H7 (cell line): Measurements from ENCODE around the gene TSHZ2. TPM values are rescaled to one million over a fixed set of nuclear protein-coding genes. Genes with fewer than 3 reads are reported as not detected.
"Not testable (repeated sequence)": the region's sequence is repeated elsewhere in the genome, so short reads cannot be mapped to it uniquely, and the experiment has no call there.

Experiments
- DNase-seq: peaks from one replicate; pipeline ENCODE4 v3.0.0; 2012
- H3K27me3 ChIP-seq: 2 replicates; pipeline ENCODE4 v1.6.0; 2011; ENCODE audit warnings: mild to moderate bottlenecking, low read length; ENCODE audit not compliant: control insufficient read depth, insufficient read depth
- H3K36me3 ChIP-seq: replicated peaks from 2 replicates; pipeline ENCODE4 v1.5.1; 2011; ENCODE audit warnings: low read length; ENCODE audit not compliant: control insufficient read depth, insufficient read depth
- H3K4me3 ChIP-seq: 2 replicates; pipeline ENCODE4 v1.5.1; 2011; ENCODE audit warnings: low read depth, mild to moderate bottlenecking, control low read depth, low read length, moderate library complexity; ENCODE audit not compliant: insufficient read depth
- total RNA-seq: library from RNA; depleted of rRNA; stranded (reverse); fragments of >200 nt; shearing (Covaris generic); gene quantifications from 2 replicates; pipeline ENCODE4 v1.2.3, GENCODE V29; 2014

Gene TSHZ2
- total RNA-seq, 1 experiment from 2014 or later: 0.31 TPM

DNA sequence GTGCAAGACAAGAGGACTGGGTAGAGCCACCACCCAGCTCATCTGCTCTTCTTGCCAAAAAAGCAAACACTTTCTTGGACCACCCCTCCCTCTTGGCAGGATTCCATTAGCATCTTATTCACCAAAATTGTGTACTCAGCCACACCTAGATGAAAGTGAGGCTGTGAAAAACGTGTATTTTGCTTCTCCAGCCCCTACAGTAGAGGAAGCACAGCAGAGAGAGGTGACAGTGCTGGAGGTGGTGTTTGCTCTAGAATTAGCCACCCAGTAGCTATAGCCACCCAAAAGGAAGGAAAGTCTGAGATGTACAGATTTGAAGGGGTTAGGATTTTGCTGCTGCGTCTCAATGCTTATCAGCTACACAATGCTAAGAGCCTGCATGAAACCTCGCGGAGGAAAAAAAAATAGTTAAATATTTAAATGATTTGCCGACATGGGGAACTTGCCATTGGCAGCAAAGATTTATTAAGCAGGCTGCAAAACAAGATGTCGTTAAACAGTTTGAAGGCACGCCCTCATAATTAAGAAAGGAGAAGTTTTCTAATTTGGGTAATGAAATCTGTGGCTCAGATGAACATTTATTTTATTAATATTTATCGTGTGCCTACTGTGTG lies 334.1 kb downstream of the TSHZ2 start:
- H3K27me3 ChIP-seq: no peaks in the 10 kb centered on the region
- H3K36me3 ChIP-seq: no peaks in the 10 kb centered on the region
- DNase-seq: no peak
- no peak overlapping the region for H3K4me3 ChIP-seq

DNA sequence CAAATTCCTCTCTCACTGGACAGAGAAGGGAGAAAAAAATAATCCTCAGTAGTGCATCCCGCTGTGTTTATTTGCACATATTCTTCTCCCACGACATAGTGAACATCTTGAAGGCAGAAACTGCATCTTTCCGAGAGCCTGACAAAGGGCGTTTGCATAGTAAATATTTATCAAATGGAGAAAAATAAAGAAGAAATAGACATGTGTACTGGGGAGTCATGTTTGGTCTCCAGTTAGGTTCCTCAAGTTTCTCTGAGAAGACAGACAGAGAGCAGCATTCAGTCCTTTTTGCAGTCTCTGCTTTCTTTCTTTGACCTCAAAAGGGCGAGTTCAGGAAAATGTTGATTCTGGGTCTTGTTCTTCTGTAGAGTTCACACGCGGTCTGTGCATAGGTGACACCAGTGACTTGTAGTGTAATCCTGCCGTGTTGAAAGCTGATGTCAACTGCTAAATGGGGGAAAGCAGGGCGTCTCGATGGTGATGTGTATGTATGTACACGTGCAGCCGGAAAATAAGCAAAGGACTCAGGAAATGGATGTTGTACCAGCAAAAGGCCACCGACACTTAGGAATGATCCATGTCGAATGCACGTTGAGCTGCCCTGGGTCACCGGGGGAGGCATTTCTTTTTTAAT lies 335.9 kb downstream of the TSHZ2 start:
- no peaks in the 10 kb centered on the region for H3K36me3 ChIP-seq
- DNase-seq: no peak
- no peaks in the 10 kb centered on the region for H3K27me3 ChIP-seq
- H3K4me3 ChIP-seq: no peak overlapping the region

DNA sequence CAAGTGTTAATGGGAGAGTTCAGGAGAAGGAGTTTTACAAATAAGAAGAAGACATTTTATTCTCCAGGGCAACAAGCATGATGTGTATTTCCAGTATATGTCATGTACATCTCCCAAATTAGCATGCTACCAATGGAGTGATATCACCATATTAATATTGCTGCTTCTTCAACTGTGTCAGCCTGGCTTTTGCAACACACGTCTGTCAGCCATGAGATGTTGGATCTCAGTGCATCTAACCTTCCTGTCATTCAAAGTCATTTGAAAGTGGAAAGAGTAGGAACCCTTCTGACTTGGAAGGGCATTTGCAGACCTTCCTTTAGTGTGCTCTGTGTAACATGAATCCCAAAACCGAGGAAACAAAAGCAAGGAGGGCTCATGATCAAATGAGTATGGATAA lies 337.4 kb downstream of the TSHZ2 start:
- H3K36me3 ChIP-seq: no peaks in the 10 kb centered on the region
- H3K4me3 ChIP-seq: no peak overlapping the region
- H3K27me3 ChIP-seq: no peaks in the 10 kb centered on the region
- no peak for DNase-seq

DNA sequence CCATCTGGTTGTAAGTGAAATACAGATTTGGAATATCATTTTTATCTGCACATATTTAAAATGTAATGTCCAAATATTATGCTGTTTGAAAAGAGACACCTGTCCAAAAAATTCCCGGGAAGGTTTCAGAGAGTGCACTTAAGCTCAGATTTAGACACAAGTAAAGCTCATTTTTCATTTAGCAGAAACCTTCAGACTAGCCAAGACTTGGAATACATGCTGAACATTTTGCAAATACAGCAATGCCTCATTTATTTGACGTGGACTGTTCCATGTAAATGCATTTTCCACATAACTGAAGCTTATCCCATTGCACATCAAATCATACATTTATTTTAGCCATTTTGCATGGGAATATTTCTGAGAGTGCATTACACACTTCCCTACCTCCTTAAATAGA lies 340.8 kb downstream of the TSHZ2 start:
- DNase-seq: no peak
- Histone ChIP-seq H3K36me3 (no peaks in the 10 kb centered on the region), H3K4me3 (no peak overlapping the region), H3K27me3 (no peaks in the 10 kb centered on the region)

DNA sequence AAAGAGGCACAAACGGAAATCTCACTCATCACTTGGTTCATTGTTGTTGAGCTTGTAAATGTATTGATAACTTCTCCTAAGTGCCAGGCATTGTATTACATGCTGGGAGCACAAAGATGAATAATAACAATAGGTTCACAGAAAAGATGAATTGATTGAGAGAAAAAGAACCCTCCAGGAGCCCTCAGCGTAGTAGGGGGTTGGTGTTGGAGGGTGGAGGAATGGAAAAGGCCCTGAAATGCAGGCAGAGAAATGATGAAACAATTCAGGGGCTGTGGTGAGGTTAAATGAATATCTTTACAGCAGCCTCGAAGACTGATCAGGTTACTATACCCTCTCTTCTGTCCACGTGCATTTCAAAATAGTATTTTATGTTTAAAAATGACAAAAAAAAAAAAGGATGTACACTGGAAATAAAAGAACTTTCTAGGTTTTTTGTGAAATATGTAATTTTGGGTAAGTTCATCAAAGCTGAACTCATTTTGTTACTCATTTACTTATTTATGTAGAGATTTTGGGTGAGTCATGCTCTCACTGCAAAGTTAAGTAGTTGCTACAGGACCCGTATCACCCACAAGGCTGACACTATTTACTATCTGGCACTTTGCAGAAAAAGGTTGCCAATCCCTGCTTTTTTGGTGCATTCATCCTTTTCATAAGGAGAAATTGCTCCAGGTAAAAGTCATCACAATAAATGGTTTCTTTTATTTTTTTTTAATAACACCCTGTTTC lies 344.2 kb downstream of the TSHZ2 start:
- Histone ChIP-seq H3K4me3 (no peak overlapping the region), H3K27me3 (no peaks in the 10 kb centered on the region), H3K36me3 (no peaks in the 10 kb centered on the region)
- DNase-seq: no peak

DNA sequence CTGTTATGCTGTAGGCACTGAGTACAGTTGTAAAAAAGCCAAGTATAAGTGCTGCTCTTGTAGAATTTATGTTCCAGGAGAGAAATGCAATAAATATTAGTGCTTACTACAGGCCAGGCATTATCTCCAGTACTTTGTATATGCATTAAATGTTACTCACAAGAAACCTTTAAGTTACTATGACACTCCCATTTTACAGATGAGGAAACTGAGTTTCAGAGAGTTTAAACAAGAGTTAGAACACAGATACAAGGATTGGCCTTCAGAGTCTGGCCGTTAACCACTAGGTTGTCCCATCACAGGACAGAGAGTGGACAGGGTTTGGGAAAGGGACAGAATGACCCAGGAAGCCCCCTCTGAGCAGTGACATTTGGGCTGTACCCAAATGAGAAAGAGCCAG lies 347.0 kb downstream of the TSHZ2 start:
- Histone ChIP-seq H3K4me3 (no peak overlapping the region), H3K27me3 (no peaks in the 10 kb centered on the region), H3K36me3 (no peaks in the 10 kb centered on the region)
- DNase-seq: no peak

DNA sequence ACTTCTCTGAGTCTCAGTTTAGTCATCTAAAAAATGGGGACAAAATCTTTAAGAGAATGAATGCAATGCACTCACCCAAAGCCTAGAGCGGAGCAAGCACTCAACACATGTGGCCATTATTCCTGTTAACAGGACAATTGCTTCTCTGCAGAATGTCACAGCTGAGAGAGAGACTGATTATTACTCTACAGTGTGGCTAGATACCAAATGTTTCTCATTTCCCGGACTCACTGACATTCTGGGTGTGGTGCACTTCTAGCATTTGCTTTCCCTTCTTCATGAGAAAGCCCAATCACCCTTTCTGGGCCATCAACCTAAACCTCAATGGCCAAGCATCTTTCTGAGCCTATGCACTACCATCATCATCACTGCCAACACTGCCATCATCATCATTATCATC lies 347.6 kb downstream of the TSHZ2 start:
- DNase-seq: no peak
- Histone ChIP-seq H3K36me3 (no peaks in the 10 kb centered on the region), H3K4me3 (no peak overlapping the region), H3K27me3 (no peaks in the 10 kb centered on the region)

DNA sequence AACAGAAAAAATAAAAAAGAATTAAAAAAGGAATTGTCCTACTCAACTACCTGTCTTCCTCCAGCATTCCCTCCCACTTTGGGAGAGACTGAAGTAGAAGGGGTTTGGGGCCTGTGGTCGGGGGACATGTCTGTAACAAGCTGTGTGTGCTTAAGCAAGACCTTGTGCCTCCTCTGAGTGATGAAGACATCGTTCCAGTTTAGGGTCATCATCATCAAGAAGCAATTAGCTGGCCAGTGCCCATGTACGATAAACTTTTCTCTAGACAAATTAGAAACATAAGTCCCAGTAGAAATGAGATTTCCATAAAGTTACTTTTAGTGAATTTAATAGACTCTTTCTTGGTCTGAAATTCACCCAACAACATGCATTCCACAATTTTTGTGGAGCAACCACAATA lies 348.5 kb downstream of the TSHZ2 start:
- Histone ChIP-seq H3K36me3 (no peaks in the 10 kb centered on the region), H3K27me3 (no peaks in the 10 kb centered on the region), H3K4me3 (no peak overlapping the region)
- no peak for DNase-seq

DNA sequence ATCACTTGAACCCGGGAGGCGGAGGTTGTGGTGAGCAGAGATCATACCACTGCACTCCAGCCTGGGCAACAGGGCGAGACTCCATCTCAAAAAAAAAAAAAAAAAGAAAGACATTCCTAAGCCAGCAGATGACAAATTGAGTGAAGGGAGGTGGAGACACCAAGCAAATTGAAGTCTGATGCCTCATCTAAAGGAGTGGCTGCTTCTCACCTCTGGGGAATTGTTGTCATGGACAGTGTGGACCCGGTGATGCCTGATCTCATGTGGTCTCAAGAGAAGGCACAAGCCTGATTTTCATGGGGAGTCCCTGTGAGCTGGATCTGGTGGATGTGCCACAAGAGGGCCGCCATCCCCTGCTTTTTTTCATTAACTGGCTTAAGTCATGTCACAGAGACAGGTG lies 349.4 kb downstream of the TSHZ2 start:
- H3K36me3 ChIP-seq: no peaks in the 10 kb centered on the region
- no peak overlapping the region for H3K4me3 ChIP-seq
- DNase-seq: no peak
- no peaks in the 10 kb centered on the region for H3K27me3 ChIP-seq

DNA sequence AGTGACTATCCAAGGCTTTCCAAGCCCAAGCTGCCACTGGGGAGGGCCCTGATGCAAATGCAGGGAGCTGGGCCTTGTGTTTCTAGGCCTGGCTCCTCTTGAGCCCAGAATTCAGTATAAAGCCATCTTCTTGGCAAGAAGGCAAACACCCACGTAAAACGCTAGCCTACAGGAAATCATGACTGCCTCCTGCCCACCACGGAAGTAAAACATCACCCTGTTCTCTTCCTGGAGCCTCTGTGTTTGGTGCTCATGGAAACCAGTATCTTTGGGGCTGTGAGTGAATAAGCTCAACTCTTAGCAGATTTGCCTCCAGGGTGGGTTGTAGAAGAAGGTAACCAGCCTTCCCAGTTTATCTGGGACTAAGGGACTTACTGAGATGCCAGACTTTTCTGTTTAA lies 350.5 kb downstream of the TSHZ2 start:
- DNase-seq: no peak
- H3K36me3 ChIP-seq: no peaks in the 10 kb centered on the region
- no peak overlapping the region for H3K4me3 ChIP-seq
- no peaks in the 10 kb centered on the region for H3K27me3 ChIP-seq

DNA sequence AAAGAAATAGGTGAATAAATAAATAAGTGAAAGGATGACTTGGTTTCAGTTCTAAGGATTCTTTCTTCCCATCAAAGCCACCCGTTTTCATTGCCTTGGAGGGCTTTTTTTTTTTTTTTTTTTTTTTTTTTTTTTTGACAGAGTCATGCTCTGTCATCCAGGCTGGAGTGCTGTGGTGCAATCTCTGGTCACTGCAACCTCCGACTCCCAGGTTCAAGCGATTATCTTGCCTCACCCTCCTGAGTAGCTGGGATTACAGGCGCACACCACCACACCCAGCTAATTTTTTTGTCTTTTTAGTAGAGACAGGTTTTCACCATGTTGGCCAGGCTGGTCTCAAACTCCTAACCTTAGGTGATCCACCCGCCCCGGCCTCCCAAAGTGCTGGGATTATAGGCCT lies 351.3 kb downstream of the TSHZ2 start:
- H3K27me3 ChIP-seq: not testable (repeated sequence)

DNA sequence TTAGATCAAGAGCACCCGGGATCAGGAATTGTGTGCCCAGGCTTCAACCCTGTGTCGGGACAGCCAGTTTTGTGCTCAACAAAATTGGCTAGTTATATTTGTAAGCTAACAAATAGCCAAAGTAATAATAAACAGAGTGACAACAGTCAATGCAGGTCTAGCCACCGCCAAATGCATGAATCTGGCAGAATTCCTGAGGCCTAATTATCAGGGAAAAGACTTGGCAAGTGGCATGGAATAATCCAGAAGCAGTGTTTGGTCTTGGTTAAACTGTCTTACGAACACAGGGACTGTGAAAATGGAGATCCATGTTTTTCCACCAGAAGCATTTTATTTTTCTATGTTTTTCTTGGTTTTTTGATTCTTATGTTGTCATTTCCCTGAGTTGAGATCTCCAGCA lies 352.7 kb downstream of the TSHZ2 start:
- DNase-seq: no peak
- no peak overlapping the region for H3K4me3 ChIP-seq
- no peaks in the 10 kb centered on the region for H3K27me3 ChIP-seq
- H3K36me3 ChIP-seq: no peaks in the 10 kb centered on the region

More for the DNA sequence above, 351.3 kb downstream of the TSHZ2 start:
- not testable (repeated sequence) for DNase-seq, H3K36me3 ChIP-seq, H3K4me3 ChIP-seq

DNA sequence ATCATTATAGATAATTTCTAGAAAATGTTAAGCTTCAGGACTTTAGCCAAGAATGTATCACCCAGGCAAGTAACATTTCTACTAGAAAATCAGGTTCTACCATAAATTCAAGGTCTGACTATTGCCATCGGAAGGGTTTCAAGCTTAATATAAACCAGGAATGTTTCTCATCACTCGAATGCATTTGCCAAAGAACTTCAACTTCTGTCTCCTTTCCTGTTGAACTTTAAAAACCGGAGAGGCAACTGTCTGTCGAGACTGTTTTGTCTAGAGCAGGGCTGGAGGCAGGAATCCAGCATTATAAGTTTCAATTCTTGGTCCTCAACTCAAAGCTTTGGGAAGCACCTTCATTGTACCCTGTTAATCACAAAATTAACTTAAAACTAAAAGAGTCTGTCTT lies 356.8 kb downstream of the TSHZ2 start:
- H3K36me3 ChIP-seq: no peaks in the 10 kb centered on the region
- no peak overlapping the region for H3K4me3 ChIP-seq
- H3K27me3 ChIP-seq: no peaks in the 10 kb centered on the region
- DNase-seq: no peak

DNA sequence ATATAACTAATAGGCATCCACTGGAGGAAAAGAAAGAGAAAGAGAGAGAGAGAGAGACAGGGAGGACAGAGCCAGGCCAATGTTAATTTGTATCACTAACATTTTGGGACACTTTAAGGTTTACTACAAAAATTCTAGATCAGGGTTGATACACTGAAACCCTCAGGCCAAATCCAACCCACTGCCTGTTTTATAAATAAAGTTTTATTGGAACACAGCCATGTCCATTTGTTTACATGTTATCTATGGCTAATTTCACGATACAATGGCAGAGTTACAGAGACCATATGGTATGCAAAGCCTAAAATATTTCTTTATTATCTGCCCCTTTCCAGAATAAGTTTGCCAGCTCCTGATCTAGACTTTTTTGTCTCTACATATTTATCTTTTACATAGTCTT lies 357.6 kb downstream of the TSHZ2 start:
- no peaks in the 10 kb centered on the region for H3K27me3 ChIP-seq
- no peak for DNase-seq
- H3K4me3 ChIP-seq: no peak overlapping the region
- H3K36me3 ChIP-seq: no peaks in the 10 kb centered on the region

DNA sequence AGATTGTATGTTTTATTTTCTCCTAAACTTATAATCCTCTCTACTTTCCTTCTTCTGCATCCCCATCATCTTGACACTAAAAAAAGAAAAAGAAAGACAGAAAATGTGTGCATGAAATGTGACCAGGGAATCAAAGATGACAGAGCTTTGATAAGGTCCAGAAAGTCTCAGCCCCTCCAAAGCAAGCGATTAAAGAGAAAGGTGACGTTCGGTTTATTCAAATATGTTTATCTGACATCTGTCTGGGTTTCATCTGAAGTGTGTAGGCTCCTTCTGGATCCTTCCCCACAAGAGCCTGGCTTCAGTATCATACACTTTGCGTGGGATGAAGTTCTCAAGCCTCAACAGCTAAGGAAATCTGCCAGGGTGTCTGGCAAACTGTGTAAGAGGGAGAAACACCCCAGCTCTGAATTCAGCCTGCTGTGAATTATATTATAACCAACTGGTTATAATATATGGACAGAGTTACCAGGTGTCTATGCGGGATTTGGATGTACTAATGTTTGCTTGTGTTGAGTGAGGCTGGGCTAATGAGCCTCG lies 358.5 kb downstream of the TSHZ2 start:
- H3K36me3 ChIP-seq: no peaks in the 10 kb centered on the region
- no peaks in the 10 kb centered on the region for H3K27me3 ChIP-seq
- no peak for DNase-seq
- H3K4me3 ChIP-seq: no peak overlapping the region
